Coronary artery (tissue), 2 donors: Measurements from ENCODE around the gene NANOGP8.
"Not testable (repeated sequence)": the region's sequence is repeated elsewhere in the genome, so short reads cannot be mapped to it uniquely, and the experiment has no call there.

Experiments used
- DNase-seq: peaks from one replicate; pipeline ENCODE4 v3.0.0-alpha.2; 2017; ENCODE audit warnings: low spot score
- H3K27ac ChIP-seq, 2 donors: fragments of 200-600 bp; sonication (generic); one replicate each; pipeline ENCODE4 v1.5.1; 2016 to 2019
- H3K4me3 ChIP-seq: fragments of 200-600 bp; sonication (generic); 2 replicates; pipeline ENCODE4 v1.5.1; 2016; ENCODE audit warnings: mild to moderate bottlenecking, moderate library complexity
- TF ChIP-seq, protein P1 (sequence below): fragments of 200-600 bp; sonication (generic); IDR thresholded peaks from one replicate; pipeline ENCODE4 v1.5.1; 2019; ENCODE audit warnings: antibody characterized with exemption

The NANOGP8 gene

GRCh38 chr15:35087759-35088158 lies 2.7 kb upstream of the NANOGP8 start:
- no peak overlapping the region for H3K4me3 ChIP-seq
- TF ChIP-seq, protein P1, sequence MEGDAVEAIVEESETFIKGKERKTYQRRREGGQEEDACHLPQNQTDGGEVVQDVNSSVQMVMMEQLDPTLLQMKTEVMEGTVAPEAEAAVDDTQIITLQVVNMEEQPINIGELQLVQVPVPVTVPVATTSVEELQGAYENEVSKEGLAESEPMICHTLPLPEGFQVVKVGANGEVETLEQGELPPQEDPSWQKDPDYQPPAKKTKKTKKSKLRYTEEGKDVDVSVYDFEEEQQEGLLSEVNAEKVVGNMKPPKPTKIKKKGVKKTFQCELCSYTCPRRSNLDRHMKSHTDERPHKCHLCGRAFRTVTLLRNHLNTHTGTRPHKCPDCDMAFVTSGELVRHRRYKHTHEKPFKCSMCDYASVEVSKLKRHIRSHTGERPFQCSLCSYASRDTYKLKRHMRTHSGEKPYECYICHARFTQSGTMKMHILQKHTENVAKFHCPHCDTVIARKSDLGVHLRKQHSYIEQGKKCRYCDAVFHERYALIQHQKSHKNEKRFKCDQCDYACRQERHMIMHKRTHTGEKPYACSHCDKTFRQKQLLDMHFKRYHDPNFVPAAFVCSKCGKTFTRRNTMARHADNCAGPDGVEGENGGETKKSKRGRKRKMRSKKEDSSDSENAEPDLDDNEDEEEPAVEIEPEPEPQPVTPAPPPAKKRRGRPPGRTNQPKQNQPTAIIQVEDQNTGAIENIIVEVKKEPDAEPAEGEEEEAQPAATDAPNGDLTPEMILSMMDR: no peak
- no peak overlapping the region for H3K27ac ChIP-seq
- no peak for DNase-seq

DNA sequence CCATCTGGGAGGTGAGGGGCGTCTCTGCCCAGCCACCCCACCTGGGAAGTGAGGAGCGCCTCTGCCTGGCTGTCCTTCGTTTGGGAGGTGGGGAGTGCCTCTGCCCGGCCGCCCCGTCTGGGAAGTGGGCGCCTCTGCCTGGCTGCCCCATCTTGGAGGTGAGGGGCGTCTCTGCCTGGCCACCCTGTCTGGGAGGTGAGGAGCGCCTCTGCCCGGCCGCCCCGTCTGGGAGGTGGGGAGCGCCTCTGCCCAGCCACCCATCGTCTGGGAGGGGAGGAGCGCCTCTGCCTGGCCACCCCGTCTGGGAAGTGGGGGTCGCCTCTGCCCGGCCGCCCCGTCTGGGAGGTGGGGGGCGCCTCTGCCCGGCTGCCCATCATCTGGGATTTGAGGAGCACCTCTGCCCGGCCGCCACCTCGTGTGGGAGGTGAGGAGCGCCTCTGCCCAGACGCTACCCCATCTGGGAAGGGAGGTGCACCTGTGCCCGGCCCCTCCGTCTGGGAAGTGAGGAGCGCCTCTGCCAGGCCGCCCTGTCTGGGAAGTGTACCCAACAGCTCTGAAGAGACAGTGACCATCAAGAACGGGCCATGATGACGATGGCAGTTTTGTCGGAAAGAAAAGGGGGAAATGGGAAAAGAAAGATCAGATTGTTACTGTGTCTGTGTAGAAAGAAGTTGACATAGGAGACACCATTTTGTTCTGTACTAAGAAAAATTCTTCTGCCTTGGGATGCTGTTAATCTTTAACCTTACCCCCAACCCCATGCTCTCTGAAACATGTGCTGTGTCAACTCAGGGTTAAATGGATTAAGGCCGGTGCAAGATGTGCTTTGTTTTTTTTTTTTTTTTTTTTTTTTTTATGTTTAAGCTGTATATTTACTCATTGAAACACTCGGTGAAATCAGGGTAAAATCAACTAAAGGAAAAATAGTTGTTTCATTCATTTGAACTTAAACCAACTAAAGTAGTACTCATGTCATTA lies 2.4 kb downstream of the NANOGP8 start:
- H3K27ac ChIP-seq, DNase-seq, H3K4me3 ChIP-seq: not testable (repeated sequence)

DNA sequence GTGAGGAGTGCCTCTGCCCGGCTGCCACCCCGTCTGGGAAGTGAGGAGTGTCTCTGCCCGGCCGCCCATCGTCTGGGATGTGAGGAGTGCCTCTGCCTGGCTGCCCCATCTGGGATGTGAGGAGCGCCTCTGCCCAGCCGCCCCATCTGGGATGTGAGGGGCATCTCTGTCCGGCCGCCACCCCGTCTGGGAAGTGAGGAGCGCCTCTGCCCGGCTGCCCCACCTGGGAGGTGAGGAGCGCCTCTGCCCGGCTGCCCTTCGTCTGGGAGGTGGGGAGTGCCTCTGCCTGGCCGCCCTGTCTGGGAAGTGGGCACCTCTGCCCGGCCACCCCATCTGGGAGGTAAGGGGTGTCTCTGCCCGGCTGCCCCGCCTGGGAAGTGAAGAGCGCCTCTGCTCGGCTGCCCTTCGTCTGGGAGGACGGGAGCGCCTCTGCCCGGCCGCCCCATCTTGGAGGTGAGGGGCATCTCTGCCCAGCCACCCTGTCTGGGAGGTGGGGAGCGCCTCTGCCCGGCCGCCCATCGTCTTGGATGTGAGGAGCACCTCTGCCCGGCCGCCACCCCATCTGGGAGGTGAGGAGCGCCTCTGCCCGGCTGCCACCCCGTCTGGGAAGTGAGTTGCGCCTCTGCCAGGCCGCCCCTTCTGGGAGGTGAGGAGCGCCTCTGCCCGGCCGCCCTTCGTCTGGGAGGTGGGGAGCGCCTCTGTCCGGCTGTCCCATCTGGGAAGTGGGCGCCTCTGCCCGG lies 3.3 kb downstream of the NANOGP8 start:
- not testable (repeated sequence) for DNase-seq, H3K27ac ChIP-seq

DNA sequence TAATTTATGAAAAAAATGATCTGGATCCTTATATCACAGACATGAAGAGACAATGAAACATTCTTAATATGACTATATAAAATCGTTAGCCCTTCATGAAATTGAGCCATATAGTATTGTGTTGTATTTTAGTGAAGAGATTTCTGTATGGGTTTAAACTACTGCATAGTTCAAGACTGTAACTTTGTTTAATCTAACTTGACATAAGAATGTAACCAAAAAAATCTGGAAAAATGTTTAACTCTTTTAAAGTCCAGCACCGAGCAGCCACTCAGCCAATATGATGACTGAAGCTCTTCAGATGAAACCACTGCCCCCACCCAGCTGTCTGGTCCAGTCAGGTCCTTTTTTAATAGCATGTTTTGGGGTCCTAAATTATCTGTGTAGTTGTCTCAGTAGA lies 4.9 kb downstream of the NANOGP8 start:
- no peak for DNase-seq
- Histone ChIP-seq H3K4me3 (no peak overlapping the region), H3K27ac (no peak overlapping the region)
- TF ChIP-seq, protein P1: no peak

More for the DNA sequence above, 3.3 kb downstream of the NANOGP8 start:
- H3K4me3 ChIP-seq: not testable (repeated sequence)

- no peak overlapping the region for H3K4me3 ChIP-seq
- no peak overlapping the region for H3K27ac ChIP-seq
- DNase-seq: no peak
- TF ChIP-seq, protein P1: peak; percentile 55
Observed at GRCh38 chr15:35078221-35078915, 6.7 kb downstream of the NANOGP8 start.

DNA sequence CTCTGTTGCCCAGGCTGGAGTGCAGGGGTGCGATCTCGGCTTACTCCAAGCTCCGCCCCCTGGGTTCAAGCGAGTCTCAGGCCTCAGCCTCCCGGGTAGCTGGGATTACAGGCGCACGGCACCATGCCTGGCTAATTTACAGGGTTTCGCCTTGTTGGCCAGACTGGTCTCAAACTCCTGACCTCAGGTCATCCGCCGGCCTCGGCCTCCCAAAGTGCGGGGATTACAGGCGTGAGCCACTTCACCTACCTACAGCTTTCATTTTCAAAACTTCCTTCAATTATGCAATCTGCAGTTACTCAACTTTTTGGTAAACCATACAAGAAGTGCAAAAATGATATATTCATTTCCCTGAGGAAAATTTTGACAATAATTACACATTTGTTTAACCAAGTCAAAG lies 14.0 kb downstream of the NANOGP8 start:
- TF ChIP-seq, protein P1: no peak
- H3K27ac ChIP-seq: no peak overlapping the region
- no peak overlapping the region for H3K4me3 ChIP-seq
- DNase-seq: no peak

- TF ChIP-seq, protein P1: no peak
- no peak overlapping the region for H3K4me3 ChIP-seq
- no peak for DNase-seq
- H3K27ac ChIP-seq: no peak overlapping the region
Observed at GRCh38 chr15:35068846-35069475, 16.1 kb downstream of the NANOGP8 start.
